Jurkat, Clone E6-1 (cell line): Measurements from ENCODE around the gene STAT4.

ENCODE experiments used
- DNase-seq: peaks from one replicate; pipeline ENCODE4 v3.0.0-alpha.2; 2011; ENCODE audit warnings: low read depth, low spot score
- H3K4me3 ChIP-seq: 2 replicates; pipeline ENCODE4 v1.5.1; 2011; ENCODE audit warnings: mild to moderate bottlenecking, low read length, control low read depth, moderate library complexity

STAT4 gene

GRCh38 chr2:191177751-191178736 is 27.2 kb upstream of the STAT4 start:
- no peak for DNase-seq

DNA sequence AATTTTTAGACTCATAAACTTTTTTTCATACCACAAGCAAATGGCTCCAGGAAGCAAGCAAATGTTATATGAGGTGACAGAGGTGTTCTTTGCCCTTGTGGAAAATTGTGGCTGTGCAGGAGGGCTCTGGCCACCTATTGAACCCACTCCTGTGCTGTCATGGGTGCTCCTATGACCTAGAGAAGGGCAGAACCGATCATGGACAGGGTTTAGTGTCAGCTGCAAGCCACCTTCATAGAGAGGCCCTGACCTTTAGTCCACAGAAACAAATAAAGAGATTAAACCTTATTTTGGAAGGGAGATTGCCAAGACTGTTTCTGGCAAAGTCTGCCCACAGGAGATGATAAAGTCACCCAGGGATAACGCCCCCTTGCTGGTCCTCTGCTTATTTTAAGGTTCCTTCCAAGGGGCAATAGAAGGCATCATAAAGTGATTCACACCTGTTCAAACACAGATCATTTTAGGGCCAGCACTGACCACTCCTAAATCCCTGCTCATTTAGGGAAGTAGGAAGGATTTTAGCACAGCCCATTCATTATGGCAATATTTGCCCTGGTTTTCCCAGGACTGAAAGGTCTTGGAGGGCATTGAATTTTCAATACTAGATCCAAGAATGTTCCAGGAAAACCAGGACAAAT is 26.1 kb upstream of the STAT4 start:
- no peak overlapping the region for H3K4me3 ChIP-seq
- no peak for DNase-seq

More at GRCh38 chr2:191177751-191178736, 27.2 kb upstream of the STAT4 start:
- H3K4me3 ChIP-seq: no peak overlapping the region

DNA sequence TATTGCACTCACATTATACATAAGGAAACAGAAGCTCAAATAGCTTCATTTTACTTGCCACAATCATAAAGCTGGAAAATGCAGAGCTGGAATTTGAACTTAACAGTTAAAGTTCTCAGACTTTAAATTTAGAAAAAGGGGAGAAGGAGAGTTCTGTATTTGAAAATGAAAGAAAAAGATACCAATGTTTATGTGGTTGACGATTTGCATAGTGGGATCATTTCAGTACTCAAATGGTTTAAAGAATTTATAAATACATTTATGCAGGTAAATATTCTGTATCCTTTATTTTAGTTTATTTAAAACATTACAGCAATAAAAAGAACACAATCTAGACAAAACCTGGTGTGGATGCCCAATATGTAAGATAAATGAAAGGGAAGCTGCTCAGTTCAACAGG is 25.5 kb upstream of the STAT4 start:
- DNase-seq: no peak
- no peak overlapping the region for H3K4me3 ChIP-seq

DNA sequence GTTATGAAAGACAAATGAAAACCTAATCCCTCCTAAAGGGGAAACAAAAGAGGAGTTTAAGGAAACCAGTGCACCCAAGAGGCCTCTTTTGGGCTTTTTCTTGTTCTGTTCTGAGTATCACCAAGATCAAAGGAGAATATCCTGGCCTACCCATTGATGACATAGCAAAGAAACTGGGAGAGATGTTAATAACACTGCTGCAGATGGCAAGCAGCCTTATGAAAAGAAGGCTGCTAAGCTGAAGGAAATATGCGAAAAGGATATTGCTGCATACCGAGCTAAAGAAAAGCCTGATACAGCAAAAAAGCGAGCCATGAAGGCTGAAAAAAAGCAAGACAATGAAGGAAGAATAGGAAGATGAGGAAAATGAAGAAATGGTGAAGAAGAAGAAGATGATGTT is 23.6 kb upstream of the STAT4 start:
- DNase-seq: no peak
- no peak overlapping the region for H3K4me3 ChIP-seq

DNA sequence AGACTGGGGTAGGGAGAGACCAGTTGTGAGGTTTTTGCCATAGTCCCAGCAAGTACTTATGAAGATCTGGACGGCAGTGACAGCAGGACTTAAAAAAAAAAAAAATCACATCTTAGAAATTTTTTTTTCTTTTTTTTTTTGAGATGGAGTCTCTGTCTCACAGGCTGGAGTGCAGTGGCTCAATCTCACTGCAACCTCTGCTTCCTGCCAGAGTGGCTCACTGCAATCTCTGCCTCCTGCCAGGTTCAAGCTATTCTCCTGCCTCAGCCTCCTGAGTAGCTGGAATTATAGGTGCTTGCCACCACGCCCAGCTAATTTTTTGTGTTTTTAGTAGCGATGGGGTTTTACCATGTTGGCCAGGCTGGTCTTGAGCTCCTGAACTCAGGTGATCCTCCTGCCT is 22.4 kb upstream of the STAT4 start:
- no peak overlapping the region for H3K4me3 ChIP-seq
- DNase-seq: no peak

DNA sequence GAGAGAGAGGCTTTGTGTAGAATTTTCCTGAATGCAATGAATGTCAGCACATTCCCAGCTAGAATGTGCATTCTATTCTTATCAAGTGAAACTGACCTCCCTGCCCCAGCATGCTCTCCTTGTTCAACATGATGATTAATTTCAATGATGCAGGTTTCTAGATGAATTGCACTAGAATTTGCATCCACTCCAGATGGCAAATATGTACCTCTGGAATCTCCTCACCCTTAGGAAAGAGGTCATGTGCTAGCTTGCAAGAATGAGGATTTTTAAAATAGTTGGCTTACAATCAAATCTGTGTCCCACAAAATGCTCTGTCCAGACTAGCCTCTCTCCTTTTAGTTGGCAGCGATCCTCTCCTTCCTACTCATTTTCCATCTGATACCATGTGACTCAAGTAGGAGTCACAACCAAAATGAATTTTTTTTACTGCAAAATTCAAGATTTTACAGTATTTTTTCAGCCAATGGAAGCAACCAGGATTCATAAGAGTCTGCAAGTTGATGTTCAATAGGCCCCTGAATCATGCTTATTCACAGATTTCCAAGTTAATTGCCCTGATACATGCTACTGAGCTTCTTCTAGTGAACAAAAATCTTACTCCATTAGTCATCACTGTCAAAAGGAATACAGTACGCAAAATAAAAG is 21.0 kb upstream of the STAT4 start:
- no peak for DNase-seq
- H3K4me3 ChIP-seq: no peak overlapping the region

DNA sequence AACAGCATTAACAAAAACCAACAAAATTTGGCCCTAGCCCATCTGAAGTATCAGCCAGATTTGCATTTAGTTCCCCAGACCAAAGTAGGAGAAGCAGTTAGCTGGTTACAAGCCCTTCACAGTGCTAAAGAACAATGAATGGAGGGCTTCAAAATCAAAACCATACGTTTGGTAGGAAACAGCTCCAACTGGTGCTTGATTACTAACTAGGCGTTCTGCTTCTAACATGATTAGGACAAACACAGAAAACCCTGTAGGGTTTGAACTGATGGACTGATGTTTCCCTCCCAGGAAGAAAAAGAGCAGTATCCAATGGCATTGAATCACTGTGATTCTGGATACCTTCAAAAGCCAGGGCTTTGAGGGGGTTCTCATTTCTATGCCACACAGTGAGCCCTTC is 20.5 kb upstream of the STAT4 start:
- H3K4me3 ChIP-seq: no peak overlapping the region
- DNase-seq: no peak

GRCh38 chr2:191170773-191171172 is 20.0 kb upstream of the STAT4 start:
- DNase-seq: no peak

GRCh38 chr2:191170301-191170636 is 19.5 kb upstream of the STAT4 start:
- no peak for DNase-seq
- H3K4me3 ChIP-seq: no peak overlapping the region

More at GRCh38 chr2:191170773-191171172, 20.0 kb upstream of the STAT4 start:
- H3K4me3 ChIP-seq: no peak overlapping the region

- DNase-seq: no peak
- no peak overlapping the region for H3K4me3 ChIP-seq
Observed at GRCh38 chr2:191169456-191170300, 18.9 kb upstream of the STAT4 start.

- no peak for DNase-seq
- no peak overlapping the region for H3K4me3 ChIP-seq
Observed at GRCh38 chr2:191167766-191168165, 17.0 kb upstream of the STAT4 start.

DNA sequence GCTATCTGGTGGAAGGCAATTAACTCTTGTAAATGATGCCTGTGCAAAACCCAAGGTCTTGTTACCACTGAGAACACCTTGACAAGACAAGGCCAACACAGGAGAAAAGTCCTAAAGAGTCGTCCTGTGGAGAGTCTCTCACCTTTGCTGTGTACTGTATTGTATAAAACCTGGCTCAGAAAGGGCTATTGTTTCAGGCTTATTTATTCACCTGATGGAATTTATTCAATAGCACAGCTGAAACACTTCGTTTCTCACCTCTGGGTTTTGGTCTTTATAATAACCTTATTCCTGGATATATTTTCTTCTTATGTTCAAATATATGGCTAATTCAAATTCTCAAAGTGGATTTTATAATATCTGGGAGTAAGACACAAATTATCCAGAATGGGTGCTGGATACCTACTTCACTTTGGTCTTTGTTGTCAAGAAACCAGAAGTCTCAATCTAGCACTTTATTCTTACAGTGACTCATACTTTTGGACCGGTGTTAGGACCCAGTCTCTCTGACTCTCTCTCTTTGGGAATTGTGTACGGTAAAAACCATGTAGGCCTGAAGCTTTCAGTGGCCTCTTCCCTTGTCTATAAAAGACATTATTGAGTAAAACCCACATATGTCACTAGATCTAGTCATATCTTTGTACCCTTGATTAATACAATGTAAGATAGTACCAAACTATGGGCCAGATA is 16.1 kb upstream of the STAT4 start:
- no peak for DNase-seq
- no peak overlapping the region for H3K4me3 ChIP-seq

- DNase-seq: no peak
- H3K4me3 ChIP-seq: no peak overlapping the region
Observed at GRCh38 chr2:191166111-191166755, 15.4 kb upstream of the STAT4 start.

DNA sequence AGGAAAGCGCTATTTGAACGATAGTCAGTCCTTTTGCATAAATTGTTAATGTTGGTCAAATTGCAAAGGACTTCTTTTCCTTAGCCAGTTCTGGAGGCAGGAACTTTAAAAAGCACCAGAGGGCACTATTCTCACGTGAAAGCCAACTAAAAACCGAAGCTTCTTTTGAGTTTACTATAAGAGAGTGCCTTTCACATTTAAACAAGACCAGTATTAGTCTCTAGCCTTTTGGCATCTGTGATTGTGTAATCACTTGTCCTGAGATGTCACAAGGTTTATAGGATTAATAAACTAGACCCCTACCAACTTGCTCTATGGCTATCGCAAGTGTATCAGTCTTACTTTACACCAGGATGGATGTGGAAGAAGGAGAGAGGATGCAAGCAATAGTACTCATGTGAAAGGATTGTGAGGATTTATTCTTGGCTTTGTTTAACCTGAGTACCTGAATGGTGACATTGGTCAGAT is 14.4 kb upstream of the STAT4 start:
- H3K4me3 ChIP-seq: no peak overlapping the region
- DNase-seq: peak; percentile 35

DNA sequence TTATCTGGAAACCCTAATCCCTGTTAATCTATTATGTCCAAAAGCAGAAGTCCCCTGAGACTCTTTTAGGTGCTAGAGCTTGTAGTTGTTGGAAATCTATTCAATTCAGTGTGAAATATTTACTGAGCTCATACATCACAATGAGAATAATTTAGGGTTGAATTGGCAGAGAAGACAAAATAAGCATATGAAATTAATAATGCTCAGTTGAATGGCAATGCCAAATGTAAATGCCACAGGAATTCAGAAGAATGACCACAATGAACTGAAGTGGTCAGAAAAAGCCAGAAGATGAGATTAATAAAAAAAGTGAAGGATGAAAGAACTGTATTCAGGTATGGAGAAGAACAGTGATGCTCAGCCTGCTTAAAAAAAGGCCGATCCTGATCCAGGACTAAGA is 8.0 kb upstream of the STAT4 start:
- no peak for DNase-seq
- no peak overlapping the region for H3K4me3 ChIP-seq

DNA sequence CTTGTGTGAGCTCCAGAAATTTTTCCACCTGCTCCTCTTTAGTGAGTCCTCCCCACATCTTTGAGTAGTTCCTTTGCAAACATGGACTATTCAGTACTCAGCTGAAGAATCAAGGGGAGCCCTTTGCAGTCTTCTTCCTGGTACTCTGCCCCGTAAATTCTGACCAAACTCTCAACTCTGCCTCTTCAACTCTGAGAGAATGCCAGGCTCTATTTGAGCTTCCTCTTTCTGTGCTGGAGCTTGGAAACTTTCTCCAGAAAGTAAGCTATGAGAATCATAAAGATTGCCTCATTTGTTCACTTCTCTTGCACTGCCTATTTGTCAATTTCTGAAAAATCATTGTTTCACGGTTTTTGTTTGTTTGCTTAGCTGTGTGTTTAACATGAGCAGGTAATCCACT is 7.4 kb upstream of the STAT4 start:
- no peak for DNase-seq
- no peak overlapping the region for H3K4me3 ChIP-seq

DNA sequence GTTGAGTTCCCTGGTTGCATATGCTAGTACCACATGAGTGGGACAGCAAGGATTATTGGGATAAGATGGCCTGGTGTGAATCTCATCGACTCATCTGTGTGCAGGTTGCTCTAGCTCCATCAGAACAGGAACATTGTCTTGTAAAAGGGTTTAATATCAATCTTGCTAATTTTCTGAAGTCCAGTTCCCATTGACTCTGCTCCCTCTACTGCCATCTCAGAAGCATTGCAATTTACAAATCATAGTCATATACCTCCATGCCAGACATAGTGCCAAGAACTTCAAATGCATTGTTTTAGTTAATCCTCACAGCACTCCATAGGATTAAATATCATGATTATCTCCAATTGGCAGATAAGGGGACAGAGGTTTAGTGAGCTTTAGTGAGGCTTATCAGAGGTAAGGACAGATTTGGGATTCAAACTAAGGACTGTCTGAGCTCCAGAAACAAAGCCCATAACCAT is 4.8 kb upstream of the STAT4 start:
- DNase-seq: peak; percentile 44
- no peak overlapping the region for H3K4me3 ChIP-seq

DNA sequence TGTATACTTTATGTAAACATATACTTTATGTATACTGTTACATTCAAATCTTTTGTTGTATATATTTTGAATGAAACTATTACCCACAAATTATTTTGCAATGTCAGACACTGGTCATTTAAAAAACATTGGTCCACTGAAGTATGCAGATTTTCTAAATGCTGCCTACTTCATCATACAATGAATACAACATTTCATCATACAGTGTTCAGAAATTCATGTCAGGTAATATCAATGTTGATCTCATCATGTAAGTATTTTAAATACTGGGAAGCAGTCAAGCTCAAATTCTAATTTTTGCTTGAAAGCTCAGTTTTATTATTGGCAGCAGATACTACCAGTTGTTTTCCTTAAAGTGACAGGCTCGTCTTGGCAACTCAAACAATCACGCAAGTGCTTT is 2.9 kb upstream of the STAT4 start:
- H3K4me3 ChIP-seq: no peak overlapping the region
- DNase-seq: no peak
